Spleen (tissue), 11 donors: ENCODE measurements around the gene DST. TPM values are rescaled to one million over a fixed set of nuclear protein-coding genes. Genes with fewer than 3 reads are reported as not detected.

Experiments
- DNase-seq: peaks from one replicate; pipeline ENCODE4 v3.0.0-alpha.2; 2020
- H3K27ac ChIP-seq, 8 donors: fragments of 200-600 bp; sonication (generic) in 7 of 8; 1 replicate in 4 of 8; 2 replicates in 4 of 8; pipeline versions ENCODE4 v1.5.0 to v1.8.0; 2016 to 2021; ENCODE audit warnings: inconsistent platforms in 4 of 8, mild to moderate bottlenecking in 4 of 8, moderate library complexity in 1 of 8
- H3K27me3 ChIP-seq, 7 donors: fragments of 200-600 bp; sonication (generic) in 6 of 7; replicated peaks in 1 of 7; 1 replicate in 4 of 7; 2 replicates in 3 of 7; pipeline versions ENCODE4 v1.5.0 to v1.8.0; 2016 to 2021; ENCODE audit warnings: inconsistent platforms in 3 of 7, mild to moderate bottlenecking in 1 of 7
- H3K36me3 ChIP-seq, 6 donors: fragments of 200-600 bp; sonication (generic) in 5 of 6; 1 replicate in 4 of 6; 2 replicates in 2 of 6; pipeline versions ENCODE4 v1.5.0 to v1.8.0; 2016 to 2021; ENCODE audit warnings: inconsistent platforms in 2 of 6
- H3K4me1 ChIP-seq, 6 donors: fragments of 200-600 bp; sonication (generic) in 5 of 6; 1 replicate in 3 of 6; 2 replicates in 3 of 6; pipeline versions ENCODE4 v1.5.0 to v1.8.0; 2016 to 2021; ENCODE audit warnings: inconsistent platforms in 3 of 6
- H3K4me3 ChIP-seq, 8 donors: fragments of 200-600 bp; sonication (generic) in 7 of 8; 1 replicate in 4 of 8; 2 replicates in 4 of 8; pipeline versions ENCODE4 v1.5.0 to v1.8.0; 2016 to 2021; ENCODE audit warnings: inconsistent platforms in 4 of 8, mild to moderate bottlenecking in 4 of 8, moderate library complexity in 2 of 8
- H3K9me3 ChIP-seq, 8 donors: fragments of 200-600 bp; sonication (generic) in 7 of 8; 1 replicate in 4 of 8; 2 replicates in 4 of 8; pipeline versions ENCODE4 v1.5.0 to v1.8.0; 2016 to 2021; ENCODE audit warnings: inconsistent platforms in 4 of 8
- POLR2A ChIP-seq, 3 donors: fragments of 450-650 bp; IDR thresholded peaks; one replicate each; pipeline ENCODE4 v1.5.1; 2017; ENCODE audit warnings: antibody characterized with exemption in 3 of 3, mild to moderate bottlenecking in 1 of 3
- POLR2AphosphoS5 ChIP-seq, 3 donors: sonication (generic); formaldehyde crosslinking; IDR thresholded peaks; one replicate each; pipeline ENCODE4 v1.5.1; 2017; ENCODE audit warnings: antibody characterized with exemption in 3 of 3
- WGBS, 5 donors: extraction: QIAGEN DNeasy Blood & Tissue Kit in 3 of 5; methylation state at CpG; one replicate each; pipeline versions ENCODE4 v1.1.5 to v1.1.7; 2013 to 2018; 5-methylcytosine and 5-hydroxymethylcytosine counted together
- intact Hi-C: fragments of 100-400 bp; cut with DNase I; formaldehyde crosslinking; loops from one replicate; pipeline ENCODE4 v1.15.0; 2023; ENCODE audit warnings: low total_unique reads
- polyA plus RNA-seq, 3 donors: library from polyadenylated mRNA; stranded (reverse); fragments of 200-250 nt; gene quantifications; one replicate each; pipeline ENCODE4 v1.2.1, GENCODE V29; 2013
- total RNA-seq, 7 donors: library from RNA; depleted of rRNA in 3 of 7; stranded (reverse); fragments of >200 nt in 3 of 7; fragmentation: NEBNext Ultra II Directional in 4 of 7; extraction: Animal tissue kit (Norgen Biotek cat#: 25700) in 4 of 7; gene quantifications; one replicate each; pipeline versions ENCODE4 v1.1.0 to v1.2.1, GENCODE V29; 2016 to 2021
- TF ChIP-seq, protein P1 (sequence below), 11 experiments: fragments of 200-600 bp in 7 of 11; fragments of 450-650 bp in 4 of 11; sonication (generic) in 4 of 11; IDR thresholded peaks in 8 of 11; conservative IDR thresholded peaks in 3 of 11; 1 replicate in 7 of 11; 2 replicates in 4 of 11; pipeline versions ENCODE4 v1.4.0 to v1.8.0; 2016 to 2021; ENCODE audit warnings: antibody characterized with exemption in 11 of 11, inconsistent platforms in 4 of 11, mild to moderate bottlenecking in 1 of 11
- donor health status: healthy with polysubstance abuse.
- donor health status: DM: no; HTN: no; CAD: no; lungs with moderate emphysema.
- donor health status: DM: no; HTN: no; CAD: no.
- donor health status: Bipolar disorder and iron deficiency.
- donor health status: healthy.
- donor health status: DM: no; HTN: no; CAD: no.
- donor health status: DM: yes; HTN: yes; CAD: no.

DST gene
- total and polyA plus RNA-seq, 10 donors: 16.5 to 236 (median 156) TPM

GRCh38 chr6:56444855-56445254 lies 197.8 kb downstream of the DST start:
- no peaks in the 10 kb centered on the region for H3K36me3 ChIP-seq
- H3K27ac ChIP-seq: no peak overlapping the region
- no peak overlapping the region for H3K4me3 ChIP-seq
- 84 to 94% (median 86%) methylated on average over 2 of the region's 2 CpGs for WGBS, 5 donors
- no peak for DNase-seq
- H3K4me1 ChIP-seq: no peaks in the 10 kb centered on the region
- H3K9me3 ChIP-seq: peaks cover 0 to 2% (median under 1%) of the 10 kb centered on the region in 8 donors
- no peaks in the 10 kb centered on the region for H3K27me3 ChIP-seq
- TF ChIP-seq, protein P1, sequence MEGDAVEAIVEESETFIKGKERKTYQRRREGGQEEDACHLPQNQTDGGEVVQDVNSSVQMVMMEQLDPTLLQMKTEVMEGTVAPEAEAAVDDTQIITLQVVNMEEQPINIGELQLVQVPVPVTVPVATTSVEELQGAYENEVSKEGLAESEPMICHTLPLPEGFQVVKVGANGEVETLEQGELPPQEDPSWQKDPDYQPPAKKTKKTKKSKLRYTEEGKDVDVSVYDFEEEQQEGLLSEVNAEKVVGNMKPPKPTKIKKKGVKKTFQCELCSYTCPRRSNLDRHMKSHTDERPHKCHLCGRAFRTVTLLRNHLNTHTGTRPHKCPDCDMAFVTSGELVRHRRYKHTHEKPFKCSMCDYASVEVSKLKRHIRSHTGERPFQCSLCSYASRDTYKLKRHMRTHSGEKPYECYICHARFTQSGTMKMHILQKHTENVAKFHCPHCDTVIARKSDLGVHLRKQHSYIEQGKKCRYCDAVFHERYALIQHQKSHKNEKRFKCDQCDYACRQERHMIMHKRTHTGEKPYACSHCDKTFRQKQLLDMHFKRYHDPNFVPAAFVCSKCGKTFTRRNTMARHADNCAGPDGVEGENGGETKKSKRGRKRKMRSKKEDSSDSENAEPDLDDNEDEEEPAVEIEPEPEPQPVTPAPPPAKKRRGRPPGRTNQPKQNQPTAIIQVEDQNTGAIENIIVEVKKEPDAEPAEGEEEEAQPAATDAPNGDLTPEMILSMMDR (IDR thresholded peaks at IDR 0.05 in 8 of 11, conservative IDR thresholded peaks at IDR 0.05 in 3 of 11): no peak
- no peak for TF ChIP-seq POLR2A (IDR thresholded peaks at IDR 0.05)
- no peak for TF ChIP-seq POLR2AphosphoS5 (IDR thresholded peaks at IDR 0.05)
- intact Hi-C loops: no loop called here

GRCh38 chr6:56440551-56440981 lies 202.1 kb downstream of the DST start:
- no peak overlapping the region for H3K4me3 ChIP-seq
- H3K4me1 ChIP-seq: no peaks in the 10 kb centered on the region
- no peak overlapping the region for H3K27ac ChIP-seq
- TF ChIP-seq POLR2AphosphoS5 (IDR thresholded peaks at IDR 0.05) (no peak), POLR2A (IDR thresholded peaks at IDR 0.05) (no peak)
- TF ChIP-seq, protein P1 (IDR thresholded peaks at IDR 0.05 in 8 of 11, conservative IDR thresholded peaks at IDR 0.05 in 3 of 11): no peak
- no peaks in the 10 kb centered on the region for H3K27me3 ChIP-seq
- no peak for DNase-seq
- 75 to 91% (median 84%) methylated on average over 4 of the region's 4 CpGs for WGBS, 5 donors
- no peaks in the 10 kb centered on the region for H3K36me3 ChIP-seq
- H3K9me3 ChIP-seq: peaks cover 0 to 9% (median 3%) of the 10 kb centered on the region in 8 donors
- intact Hi-C loops: no loop called here

- H3K36me3 ChIP-seq: no peaks in the 10 kb centered on the region
- peaks cover 0 to 23% (median 8%) of the 10 kb centered on the region in 8 donors for H3K9me3 ChIP-seq
- 85 to 92% (median 89%) methylated on average over 5 of the region's 5 CpGs for WGBS, 5 donors
- no peaks in the 10 kb centered on the region for H3K27me3 ChIP-seq
- no peak overlapping the region for H3K4me3 ChIP-seq
- TF ChIP-seq POLR2AphosphoS5 (IDR thresholded peaks at IDR 0.05) (no peak), POLR2A (IDR thresholded peaks at IDR 0.05) (no peak)
- TF ChIP-seq, protein P1 (IDR thresholded peaks at IDR 0.05 in 8 of 11, conservative IDR thresholded peaks at IDR 0.05 in 3 of 11): no peak
- intact Hi-C loops: no loop called here
- no peak overlapping the region for H3K27ac ChIP-seq
- no peak for DNase-seq
- no peaks in the 10 kb centered on the region for H3K4me1 ChIP-seq
Observed at GRCh38 chr6:56437171-56437900, 205.4 kb downstream of the DST start.

DNA sequence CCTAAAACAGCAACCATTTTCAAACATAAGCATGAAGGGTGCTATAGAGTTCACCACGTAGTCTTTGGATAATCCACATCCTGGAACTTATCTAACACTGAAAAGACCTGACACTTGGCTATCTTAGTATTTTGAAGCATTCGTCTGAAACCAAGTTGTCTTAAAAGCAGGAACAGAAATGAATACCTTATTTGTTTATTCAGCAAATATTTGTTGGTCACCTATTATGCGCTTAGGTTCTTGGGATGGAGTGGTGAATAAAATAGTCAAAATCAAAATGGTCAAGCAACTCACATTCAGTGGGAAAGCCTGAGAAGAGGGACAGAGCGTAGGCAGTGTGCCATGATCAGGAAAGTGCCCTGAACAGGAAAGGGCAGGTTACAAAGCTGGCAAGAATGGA lies 206.9 kb downstream of the DST start:
- intact Hi-C loops: no loop called here
- TF ChIP-seq POLR2AphosphoS5 (IDR thresholded peaks at IDR 0.05): no peak
- H3K27me3 ChIP-seq: no peaks in the 10 kb centered on the region
- no peak for DNase-seq
- no peaks in the 10 kb centered on the region for H3K4me1 ChIP-seq
- peaks cover 0 to 39% (median 8%) of the 10 kb centered on the region in 8 donors for H3K9me3 ChIP-seq
- no peak overlapping the region for H3K4me3 ChIP-seq
- H3K36me3 ChIP-seq: no peaks in the 10 kb centered on the region
- H3K27ac ChIP-seq: no peak overlapping the region
- WGBS, 5 donors: 78 to 91% (median 85%) methylated on average over 4 of the region's 4 CpGs
